PFSK-1 (cell line): ENCODE measurements around the gene CPVL.

Experiments used
- POLR2AphosphoS5 ChIP-seq: IDR thresholded peaks from 2 replicates; pipeline ENCODE4 v1.6.1; 2012; ENCODE audit warnings: low read depth, mild to moderate bottlenecking, control low read depth, low read length, moderate library complexity
- REST ChIP-seq, 2 experiments: IDR thresholded peaks; 2 replicates each; pipeline versions ENCODE4 v1.6.1 to v1.8.0; 2011 to 2012; ENCODE audit warnings: low read depth in 2 of 2, low read length in 2 of 2, control low read depth in 1 of 2, inconsistent platforms in 1 of 2, mild to moderate bottlenecking in 1 of 2, moderate library complexity in 1 of 2; ENCODE audit not compliant: insufficient read depth in 1 of 2
- SIN3A ChIP-seq: IDR thresholded peaks from 2 replicates; pipeline ENCODE4 v1.6.1; 2012; ENCODE audit warnings: mild to moderate bottlenecking, low read length, moderate library complexity, borderline replicate concordance; ENCODE audit not compliant: insufficient read depth
- TAF1 ChIP-seq: IDR thresholded peaks from 2 replicates; pipeline ENCODE4 v1.6.1; 2012; ENCODE audit warnings: low read length, control low read depth, borderline replicate concordance; ENCODE audit not compliant: insufficient read depth

- TF ChIP-seq REST (IDR thresholded peaks at IDR 0.05; ENCODE audit: insufficient read depth in 1 of 2, low read depth in 2 of 2, low read length in 2 of 2) (no peak), SIN3A (no peak), TAF1 (no peak), POLR2AphosphoS5 (no peak)
Observed at GRCh38 chr7:29139191-29139590, 7.1 kb downstream of the CPVL start.
